HepG2 (cell line): Measurements from ENCODE around the gene SOX4. TPM values are rescaled to one million over a fixed set of nuclear protein-coding genes. Genes with fewer than 3 reads are reported as not detected.

Experiments used
- ARHGAP35 ChIP-seq: sonication (generic); formaldehyde crosslinking; IDR thresholded peaks from 2 replicates; pipeline ENCODE4 v1.9.0; 2022; ENCODE audit warnings: mild to moderate bottlenecking, inconsistent platforms, moderate library complexity, missing genetic modification reagents, borderline replicate concordance
- CBX2 ChIP-seq, 2 experiments: fragments of 200-600 bp in 1 of 2; sonication (generic); formaldehyde crosslinking in 1 of 2; IDR thresholded peaks; 2 replicates each; pipeline versions ENCODE4 v1.7.0 to v1.8.1; 2018 to 2022; ENCODE audit warnings: low read depth in 2 of 2, low read length in 1 of 2, mild to moderate bottlenecking in 1 of 2, missing genetic modification reagents in 1 of 2
- CC2D1A ChIP-seq: sonication (generic); formaldehyde crosslinking; IDR thresholded peaks from 2 replicates; pipeline ENCODE4 v1.8.1; 2023; ENCODE audit warnings: mild to moderate bottlenecking, missing genetic modification reagents
- HMGA1 ChIP-seq: sonication (generic); formaldehyde crosslinking; conservative IDR thresholded peaks from 2 replicates; pipeline ENCODE4 v1.4.0; 2020; ENCODE audit warnings: missing genetic modification reagents
- KLF16 ChIP-seq, 2 experiments: sonication (generic) in 1 of 2; formaldehyde crosslinking in 1 of 2; IDR thresholded peaks; 2 replicates each; pipeline versions ENCODE4 v1.6.1 to v1.8.0; 2016 to 2023; ENCODE audit warnings: missing genetic modification reagents in 2 of 2, missing compliant biosample characterization in 1 of 2
- MAF1 ChIP-seq: sonication (generic); formaldehyde crosslinking; IDR thresholded peaks from 2 replicates; pipeline ENCODE4 v1.5.0; 2020; ENCODE audit warnings: missing genetic modification reagents, borderline replicate concordance
- MYNN ChIP-seq: sonication (generic); formaldehyde crosslinking; IDR thresholded peaks from 2 replicates; pipeline ENCODE4 v1.4.0; 2020; ENCODE audit warnings: mild to moderate bottlenecking, low read depth, missing genetic modification reagents
- POLR2A ChIP-seq, 2 experiments: IDR thresholded peaks; 2 replicates each; pipeline ENCODE4 v1.6.1; 2011; ENCODE audit warnings: low read depth in 2 of 2, low read length in 2 of 2, mild to moderate bottlenecking in 1 of 2, moderate library complexity in 1 of 2; ENCODE audit not compliant: insufficient read depth in 1 of 2
- SRSF4 ChIP-seq: fragments of 200-400 bp; formaldehyde crosslinking; IDR thresholded peaks from one replicate; pipeline ENCODE4 v1.6.1; 2018; ENCODE audit warnings: mild to moderate bottlenecking, low read depth, low read length, moderate library complexity; ENCODE audit not compliant: poor library complexity, severe bottlenecking
- YEATS4 ChIP-seq: sonication (generic); formaldehyde crosslinking; IDR thresholded peaks from 2 replicates; pipeline ENCODE4 v1.4.0; 2020; ENCODE audit warnings: missing genetic modification reagents, borderline replicate concordance
- ZMYM3 ChIP-seq: sonication (generic); formaldehyde crosslinking; IDR thresholded peaks from 2 replicates; pipeline ENCODE4 v1.5.1; 2020; ENCODE audit warnings: mild to moderate bottlenecking, missing genetic modification reagents
- ZNF589 ChIP-seq: sonication (generic); formaldehyde crosslinking; conservative IDR thresholded peaks from 2 replicates; pipeline ENCODE4 v1.8.0; 2022; ENCODE audit warnings: mild to moderate bottlenecking, moderate library complexity, missing genetic modification reagents
- ZSCAN31 ChIP-seq: sonication (generic); formaldehyde crosslinking; IDR thresholded peaks from 2 replicates; pipeline ENCODE4 v1.5.0; 2020; ENCODE audit warnings: low read depth, mild to moderate bottlenecking, missing genetic modification reagents
- polyA plus RNA-seq, 8 experiments: library from polyadenylated mRNA; depleted of rRNA in 3 of 8; stranded (reverse) in 7 of 8; unstranded in 1 of 8; fragments of >200 nt; fragmentation: Illumina TruSeq in 4 of 8; extraction: Trizol in 4 of 8; gene quantifications; 2 replicates each; pipeline versions ENCODE4 v1.2.1 to v1.2.3, GENCODE V29; 2011 to 2016; ENCODE audit warnings: low read depth in 4 of 8, missing spikeins in 1 of 8, mixed read lengths in 1 of 8; ENCODE audit not compliant: insufficient read depth in 1 of 8
- total RNA-seq, 5 experiments: library from RNA; depleted of rRNA; stranded (reverse); fragments of >200 nt; fragmentation: Illumina TruSeq; extraction: Trizol; gene quantifications; 2 replicates each; pipeline ENCODE4 v1.2.3, GENCODE V29; 2016; ENCODE audit warnings: low read depth in 1 of 5
- TF ChIP-seq, protein P1 (sequence below): sonication (generic); formaldehyde crosslinking; IDR thresholded peaks from 2 replicates; pipeline ENCODE4 v1.4.0; 2020; ENCODE audit warnings: missing genetic modification reagents, borderline replicate concordance
- TF ChIP-seq, protein P2 (sequence below): IDR thresholded peaks from 2 replicates; pipeline ENCODE4 v1.6.1; 2012; ENCODE audit warnings: low read depth, low read length, improper control_type of control experiment
- TF ChIP-seq, protein P3 (sequence below): sonication (generic); formaldehyde crosslinking; IDR thresholded peaks from 2 replicates; pipeline ENCODE4 v1.4.0; 2020; ENCODE audit warnings: missing genetic modification reagents, borderline replicate concordance
- TF ChIP-seq, protein P4 (sequence below): sonication (generic); formaldehyde crosslinking; IDR thresholded peaks from 2 replicates; pipeline ENCODE4 v1.4.0; 2020; ENCODE audit warnings: low read depth, mild to moderate bottlenecking, missing genetic modification reagents
- TF ChIP-seq, protein P5 (sequence below): sonication (generic); formaldehyde crosslinking; IDR thresholded peaks from 2 replicates; pipeline ENCODE4 v1.4.0; 2020; ENCODE audit warnings: mild to moderate bottlenecking, missing genetic modification reagents, borderline replicate concordance

The SOX4 gene
- total and polyA plus RNA-seq, 2 of the 13 experiments (the other 11 are each of a cell fraction or from before 2014, with no cell fraction given) = 2.6 to 3.4 TPM

DNA sequence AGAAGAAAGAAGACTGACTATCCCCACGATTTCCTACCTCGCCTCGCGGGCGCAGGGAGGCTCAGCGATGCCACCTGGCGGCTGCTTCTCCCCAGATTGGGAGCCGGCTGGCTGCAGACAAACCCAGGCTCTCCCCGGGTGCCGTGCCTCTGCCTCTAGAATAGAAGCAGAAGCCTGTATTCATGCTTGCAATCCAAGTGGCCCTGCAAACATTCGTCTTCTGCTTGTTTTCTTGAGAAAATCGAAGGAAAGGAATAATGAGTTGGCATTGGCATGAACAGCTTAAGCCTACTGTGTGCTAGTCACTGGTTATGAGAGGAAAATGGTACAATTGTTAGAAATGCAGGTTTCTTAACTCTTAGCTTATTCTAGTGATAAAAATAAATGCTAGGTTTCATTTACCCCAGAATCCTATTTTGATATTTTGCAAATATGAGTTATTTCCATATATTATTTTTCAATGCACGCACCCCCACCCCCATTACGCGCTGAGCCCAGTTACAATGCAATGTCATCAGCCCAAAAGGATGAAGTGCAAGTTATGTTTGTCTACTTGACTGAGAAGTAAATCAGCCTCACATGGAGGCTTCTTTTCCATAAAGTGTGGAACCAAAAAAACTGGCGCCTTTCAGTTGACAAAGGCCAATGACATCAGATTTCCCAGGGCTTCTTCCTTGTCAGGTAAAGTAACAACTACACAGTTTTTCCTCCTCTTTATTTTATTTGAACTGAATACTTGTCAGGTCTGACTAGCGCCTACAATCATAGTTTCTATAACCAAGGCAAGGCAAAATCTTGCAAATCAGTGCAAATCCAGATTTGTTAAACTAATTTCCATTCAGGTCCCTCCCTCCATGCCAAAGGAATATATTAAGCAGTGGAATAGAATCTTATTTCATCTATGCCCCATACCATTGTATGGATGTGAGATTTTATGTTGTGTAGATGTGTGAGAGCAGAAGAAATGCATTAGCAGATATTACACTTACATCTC is 3.9 kb upstream of the SOX4 start (continued):
- TF ChIP-seq ZSCAN31 (CRISPR knock-in tag) (no peak), KLF16 (CRISPR knock-in tag; IDR thresholded peaks at IDR 0.05) (peak in 1 of 2 experiments; percentile 79; a peak in 2 of 4 replicates), CC2D1A (CRISPR knock-in tag) (no peak), ZNF589 (CRISPR knock-in tag) (no peak), YEATS4 (CRISPR knock-in tag) (no peak), POLR2A (IDR thresholded peaks at IDR 0.05; ENCODE audit: insufficient read depth in 1 of 2, low read depth in 2 of 2, low read length in 2 of 2) (no peak), MYNN (no peak), HMGA1 (no peak), CBX2 (IDR thresholded peaks at IDR 0.05; ENCODE audit: low read depth, low read length) (no peak), CBX2 (CRISPR knock-in tag; IDR thresholded peaks at IDR 0.05; ENCODE audit: low read depth) (no peak), MAF1 (no peak), SRSF4 (no peak), ARHGAP35 (CRISPR knock-in tag) (no peak; the same call in 1 of the 2 replicates), ZMYM3 (CRISPR knock-in tag) (peak; percentile 35; the same call in 1 of the 2 replicates)
- TF ChIP-seq, protein P1, sequence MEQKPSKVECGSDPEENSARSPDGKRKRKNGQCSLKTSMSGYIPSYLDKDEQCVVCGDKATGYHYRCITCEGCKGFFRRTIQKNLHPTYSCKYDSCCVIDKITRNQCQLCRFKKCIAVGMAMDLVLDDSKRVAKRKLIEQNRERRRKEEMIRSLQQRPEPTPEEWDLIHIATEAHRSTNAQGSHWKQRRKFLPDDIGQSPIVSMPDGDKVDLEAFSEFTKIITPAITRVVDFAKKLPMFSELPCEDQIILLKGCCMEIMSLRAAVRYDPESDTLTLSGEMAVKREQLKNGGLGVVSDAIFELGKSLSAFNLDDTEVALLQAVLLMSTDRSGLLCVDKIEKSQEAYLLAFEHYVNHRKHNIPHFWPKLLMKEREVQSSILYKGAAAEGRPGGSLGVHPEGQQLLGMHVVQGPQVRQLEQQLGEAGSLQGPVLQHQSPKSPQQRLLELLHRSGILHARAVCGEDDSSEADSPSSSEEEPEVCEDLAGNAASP (CRISPR knock-in tag) = 0 out of 2 replicates have a peak, but pooled peaks have one; percentile 52
- TF ChIP-seq, protein P2, sequence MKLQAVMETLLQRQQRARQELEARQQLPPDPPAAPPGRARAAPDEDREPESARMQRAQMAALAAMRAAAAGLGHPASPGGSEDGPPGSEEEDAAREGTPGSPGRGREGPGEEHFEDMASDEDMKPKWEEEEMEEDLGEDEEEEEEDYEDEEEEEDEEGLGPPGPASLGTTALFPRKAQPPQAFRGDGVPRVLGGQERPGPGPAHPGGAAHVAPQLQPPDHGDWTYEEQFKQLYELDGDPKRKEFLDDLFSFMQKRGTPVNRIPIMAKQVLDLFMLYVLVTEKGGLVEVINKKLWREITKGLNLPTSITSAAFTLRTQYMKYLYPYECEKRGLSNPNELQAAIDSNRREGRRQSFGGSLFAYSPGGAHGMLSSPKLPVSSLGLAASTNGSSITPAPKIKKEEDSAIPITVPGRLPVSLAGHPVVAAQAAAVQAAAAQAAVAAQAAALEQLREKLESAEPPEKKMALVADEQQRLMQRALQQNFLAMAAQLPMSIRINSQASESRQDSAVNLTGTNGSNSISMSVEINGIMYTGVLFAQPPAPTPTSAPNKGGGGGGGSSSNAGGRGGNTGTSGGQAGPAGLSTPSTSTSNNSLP = peak; percentile 27; the same call in 1 of the 2 replicates
- TF ChIP-seq, protein P3, sequence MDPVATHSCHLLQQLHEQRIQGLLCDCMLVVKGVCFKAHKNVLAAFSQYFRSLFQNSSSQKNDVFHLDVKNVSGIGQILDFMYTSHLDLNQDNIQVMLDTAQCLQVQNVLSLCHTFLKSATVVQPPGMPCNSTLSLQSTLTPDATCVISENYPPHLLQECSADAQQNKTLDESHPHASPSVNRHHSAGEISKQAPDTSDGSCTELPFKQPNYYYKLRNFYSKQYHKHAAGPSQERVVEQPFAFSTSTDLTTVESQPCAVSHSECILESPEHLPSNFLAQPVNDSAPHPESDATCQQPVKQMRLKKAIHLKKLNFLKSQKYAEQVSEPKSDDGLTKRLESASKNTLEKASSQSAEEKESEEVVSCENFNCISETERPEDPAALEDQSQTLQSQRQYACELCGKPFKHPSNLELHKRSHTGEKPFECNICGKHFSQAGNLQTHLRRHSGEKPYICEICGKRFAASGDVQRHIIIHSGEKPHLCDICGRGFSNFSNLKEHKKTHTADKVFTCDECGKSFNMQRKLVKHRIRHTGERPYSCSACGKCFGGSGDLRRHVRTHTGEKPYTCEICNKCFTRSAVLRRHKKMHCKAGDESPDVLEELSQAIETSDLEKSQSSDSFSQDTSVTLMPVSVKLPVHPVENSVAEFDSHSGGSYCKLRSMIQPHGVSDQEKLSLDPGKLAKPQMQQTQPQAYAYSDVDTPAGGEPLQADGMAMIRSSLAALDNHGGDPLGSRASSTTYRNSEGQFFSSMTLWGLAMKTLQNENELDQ (CRISPR knock-in tag) = no peak
- TF ChIP-seq, protein P4, sequence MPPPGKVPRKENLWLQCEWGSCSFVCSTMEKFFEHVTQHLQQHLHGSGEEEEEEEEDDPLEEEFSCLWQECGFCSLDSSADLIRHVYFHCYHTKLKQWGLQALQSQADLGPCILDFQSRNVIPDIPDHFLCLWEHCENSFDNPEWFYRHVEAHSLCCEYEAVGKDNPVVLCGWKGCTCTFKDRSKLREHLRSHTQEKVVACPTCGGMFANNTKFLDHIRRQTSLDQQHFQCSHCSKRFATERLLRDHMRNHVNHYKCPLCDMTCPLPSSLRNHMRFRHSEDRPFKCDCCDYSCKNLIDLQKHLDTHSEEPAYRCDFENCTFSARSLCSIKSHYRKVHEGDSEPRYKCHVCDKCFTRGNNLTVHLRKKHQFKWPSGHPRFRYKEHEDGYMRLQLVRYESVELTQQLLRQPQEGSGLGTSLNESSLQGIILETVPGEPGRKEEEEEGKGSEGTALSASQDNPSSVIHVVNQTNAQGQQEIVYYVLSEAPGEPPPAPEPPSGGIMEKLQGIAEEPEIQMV (CRISPR knock-in tag) = no peak
- TF ChIP-seq, protein P5, sequence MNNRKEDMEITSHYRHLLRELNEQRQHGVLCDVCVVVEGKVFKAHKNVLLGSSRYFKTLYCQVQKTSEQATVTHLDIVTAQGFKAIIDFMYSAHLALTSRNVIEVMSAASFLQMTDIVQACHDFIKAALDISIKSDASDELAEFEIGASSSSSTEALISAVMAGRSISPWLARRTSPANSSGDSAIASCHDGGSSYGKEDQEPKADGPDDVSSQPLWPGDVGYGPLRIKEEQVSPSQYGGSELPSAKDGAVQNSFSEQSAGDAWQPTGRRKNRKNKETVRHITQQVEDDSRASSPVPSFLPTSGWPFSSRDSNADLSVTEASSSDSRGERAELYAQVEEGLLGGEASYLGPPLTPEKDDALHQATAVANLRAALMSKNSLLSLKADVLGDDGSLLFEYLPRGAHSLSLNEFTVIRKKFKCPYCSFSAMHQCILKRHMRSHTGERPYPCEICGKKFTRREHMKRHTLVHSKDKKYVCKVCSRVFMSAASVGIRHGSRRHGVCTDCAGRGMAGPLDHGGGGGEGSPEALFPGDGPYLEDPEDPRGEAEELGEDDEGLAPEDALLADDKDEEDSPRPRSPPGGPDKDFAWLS (CRISPR knock-in tag) = 0 out of 2 replicates have a peak, but pooled peaks have one; percentile 66
